ENCODE results near the gene NKD1.

Gene NKD1

GRCh38 chr16:50634090-50634489 is 85.9 kb downstream of the NKD1 start:
- no peak for DNase-seq

GRCh38 chr16:50634947-50635346 is 86.8 kb downstream of the NKD1 start:
- DNase-seq = no peak

- DNase-seq = no peak
Observed at GRCh38 chr16:50635505-50636392, 87.6 kb downstream of the NKD1 start.

GRCh38 chr16:50636753-50637374 is 88.7 kb downstream of the NKD1 start:
- DNase-seq = no peak

- no peak for DNase-seq
Observed at GRCh38 chr16:50637716-50638602, 89.8 kb downstream of the NKD1 start.

GRCh38 chr16:50638816-50639670 is 90.8 kb downstream of the NKD1 start:
- no peak for DNase-seq

- DNase-seq = no peak
Observed at GRCh38 chr16:50640391-50640790, 92.2 kb downstream of the NKD1 start.

- no peak for DNase-seq
Observed at GRCh38 chr16:50640919-50641817, 93.0 kb downstream of the NKD1 start.

- DNase-seq = no peak
Observed at GRCh38 chr16:50641818-50642187, 93.6 kb downstream of the NKD1 start.

GRCh38 chr16:50642349-50642748 is 94.2 kb downstream of the NKD1 start:
- DNase-seq = no peak

- DNase-seq = no peak
Observed at GRCh38 chr16:50643192-50643591, 95.0 kb downstream of the NKD1 start.

GRCh38 chr16:50644245-50644644 is 96.0 kb downstream of the NKD1 start:
- DNase-seq = no peak

- no peak for DNase-seq
Observed at GRCh38 chr16:50644729-50645128, 96.5 kb downstream of the NKD1 start.

- DNase-seq = no peak
Observed at GRCh38 chr16:50645563-50646220, 97.5 kb downstream of the NKD1 start.

GRCh38 chr16:50646345-50646744 is 98.1 kb downstream of the NKD1 start:
- DNase-seq = no peak

GRCh38 chr16:50651835-50652438 is 103.7 kb downstream of the NKD1 start:
- DNase-seq = no peak

- DNase-seq = no peak
Observed at GRCh38 chr16:50652836-50653425, 104.7 kb downstream of the NKD1 start.

- DNase-seq = no peak
Observed at GRCh38 chr16:50653633-50654519, 105.7 kb downstream of the NKD1 start.

GRCh38 chr16:50655558-50656055 is 107.4 kb downstream of the NKD1 start:
- DNase-seq = no peak
